NCI-H1930 (cell line): ENCODE results near the gene DCLRE1B.

Experiments
- DNase-seq, 2 experiments: peaks; one replicate each; lab custom pipeline; 2025; lab: John Stamatoyannopoulos, UW

Gene DCLRE1B

GRCh38 chr1:113928187-113928930, 23.2 kb downstream of the DCLRE1B start:
- DNase-seq: no peak

- DNase-seq: peak; percentile 75 to 86
Measured at GRCh38 chr1:113928941-113929749, 24.0 kb downstream of the DCLRE1B start, which contains the start of gene HIPK1. TSS of gene HIPK1 (plus strand) at chr1:113929324.

- peak in 1 of 2 experiments; percentile 80 for DNase-seq
Measured at GRCh38 chr1:113929750-113930498, 24.8 kb downstream of the DCLRE1B start.

GRCh38 chr1:113930499-113931161, 25.5 kb downstream of the DCLRE1B start:
- no peak for DNase-seq

GRCh38 chr1:113931451-113931851, 26.3 kb downstream of the DCLRE1B start:
- no peak for DNase-seq

- DNase-seq: no peak
Measured at GRCh38 chr1:113934006-113934405, 28.9 kb downstream of the DCLRE1B start.

GRCh38 chr1:113934511-113935055, 29.5 kb downstream of the DCLRE1B start:
- DNase-seq: no peak

- DNase-seq: no peak
Measured at GRCh38 chr1:113935176-113935575, 30.1 kb downstream of the DCLRE1B start.

- DNase-seq: no peak
Measured at GRCh38 chr1:113935970-113936369, 30.8 kb downstream of the DCLRE1B start.

- no peak for DNase-seq
Measured at GRCh38 chr1:113937146-113937545, 32.0 kb downstream of the DCLRE1B start.

- no peak for DNase-seq
Measured at GRCh38 chr1:113938192-113938591, 33.1 kb downstream of the DCLRE1B start.

- no peak for DNase-seq
Measured at GRCh38 chr1:113940365-113941244, 35.5 kb downstream of the DCLRE1B start.

GRCh38 chr1:113941245-113941559, 36.1 kb downstream of the DCLRE1B start:
- DNase-seq: no peak

- no peak for DNase-seq
Measured at GRCh38 chr1:113942527-113942926, 37.4 kb downstream of the DCLRE1B start.

- DNase-seq: no peak
Measured at GRCh38 chr1:113943028-113943811, 38.1 kb downstream of the DCLRE1B start.

GRCh38 chr1:113945329-113945728, 40.2 kb downstream of the DCLRE1B start:
- DNase-seq: no peak

- DNase-seq: no peak
Measured at GRCh38 chr1:113946112-113946511, 41.0 kb downstream of the DCLRE1B start.

- DNase-seq: peak in 1 of 2 experiments; percentile 13
Measured at GRCh38 chr1:113946678-113947387, 41.7 kb downstream of the DCLRE1B start.

- DNase-seq: no peak
Measured at GRCh38 chr1:113947388-113948107, 42.4 kb downstream of the DCLRE1B start.
